NCI-H1436 treated with DMSO at 0.1 percent for 48 hours (cell line): ENCODE measurements around the gene ETHE1.

Experiments used
- DNase-seq: peaks from one replicate; lab custom pipeline; 2025; lab: John Stamatoyannopoulos, UW

ETHE1 gene

DNA sequence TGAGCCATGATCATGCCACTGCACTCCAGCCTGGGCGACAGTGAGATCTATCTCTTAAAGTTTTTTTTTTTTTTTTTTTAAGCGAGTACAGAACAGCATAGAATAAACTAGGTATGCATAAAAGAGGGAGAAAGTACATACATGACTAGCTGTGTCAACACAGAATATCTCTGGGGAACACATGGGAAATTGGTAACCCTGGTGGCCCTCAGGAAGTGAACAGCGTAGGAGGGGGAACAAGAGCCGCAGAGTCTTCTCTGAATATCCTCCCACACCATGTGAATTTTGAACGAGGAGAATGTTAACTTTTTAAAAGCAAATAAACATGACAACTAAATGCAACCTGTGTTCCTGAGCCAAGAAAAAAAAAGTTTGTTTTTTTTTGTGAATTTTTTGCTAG lies 37.7 kb downstream of the ETHE1 start:
- no peak for DNase-seq

DNA sequence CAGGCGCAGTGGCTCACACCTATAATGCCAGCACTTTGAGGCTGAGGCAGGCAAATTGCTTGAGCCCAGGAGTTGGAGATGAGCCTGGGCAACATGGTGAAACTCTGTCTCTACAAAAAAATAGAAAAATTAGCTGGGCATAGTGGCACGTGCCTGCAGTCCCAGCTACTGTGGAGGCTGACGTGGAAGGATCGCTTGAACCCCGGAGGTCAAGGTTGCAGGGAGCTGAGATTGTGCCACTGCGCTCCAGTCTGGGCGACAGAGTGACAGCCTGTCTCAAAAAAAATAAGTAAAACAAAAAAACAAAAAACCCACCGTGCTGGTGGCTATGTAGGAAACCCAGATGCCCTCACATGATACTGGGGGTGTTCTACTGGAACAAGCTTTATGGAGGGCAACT lies 38.8 kb downstream of the ETHE1 start:
- DNase-seq: no peak

DNA sequence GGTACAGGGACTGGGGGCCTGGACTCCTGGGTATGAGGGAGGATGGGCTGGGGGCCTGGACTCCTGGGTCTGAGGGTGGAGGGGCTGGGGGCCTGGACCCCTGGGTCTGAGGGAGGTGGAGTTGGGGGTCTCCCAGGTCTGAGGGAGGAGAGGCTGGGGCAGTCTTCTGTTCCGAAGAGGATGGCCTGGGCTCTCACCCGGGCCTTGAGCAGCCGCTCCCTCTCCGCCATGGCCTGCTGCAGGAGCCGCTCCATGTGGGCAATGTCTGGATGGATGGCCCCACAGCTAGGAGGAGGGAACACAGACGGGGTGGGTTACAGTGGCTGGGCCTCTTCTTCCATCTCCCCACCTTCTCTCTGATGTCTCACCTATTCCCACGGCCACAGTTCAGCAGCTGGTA lies 40.6 kb downstream of the ETHE1 start:
- no peak for DNase-seq

DNA sequence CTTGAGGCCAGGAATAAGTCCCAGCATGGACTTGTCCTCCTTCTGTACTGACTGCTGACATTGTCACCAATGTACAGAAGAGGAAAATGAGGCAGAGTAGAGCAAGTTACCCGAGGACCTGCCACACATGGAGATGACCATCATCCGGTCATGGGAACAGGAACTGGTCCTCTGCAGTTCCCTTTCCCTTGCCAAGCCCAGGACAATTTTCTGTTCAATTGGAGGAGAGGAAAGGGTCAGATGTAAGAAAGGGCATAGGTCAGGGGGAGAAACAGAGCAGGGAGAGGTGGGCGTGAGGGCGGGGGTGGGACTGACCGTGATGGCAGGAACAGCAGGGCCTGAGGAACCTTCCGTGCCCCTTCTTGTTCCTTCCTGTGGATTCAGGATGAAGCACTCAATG lies 41.0 kb downstream of the ETHE1 start:
- no peak for DNase-seq

DNA sequence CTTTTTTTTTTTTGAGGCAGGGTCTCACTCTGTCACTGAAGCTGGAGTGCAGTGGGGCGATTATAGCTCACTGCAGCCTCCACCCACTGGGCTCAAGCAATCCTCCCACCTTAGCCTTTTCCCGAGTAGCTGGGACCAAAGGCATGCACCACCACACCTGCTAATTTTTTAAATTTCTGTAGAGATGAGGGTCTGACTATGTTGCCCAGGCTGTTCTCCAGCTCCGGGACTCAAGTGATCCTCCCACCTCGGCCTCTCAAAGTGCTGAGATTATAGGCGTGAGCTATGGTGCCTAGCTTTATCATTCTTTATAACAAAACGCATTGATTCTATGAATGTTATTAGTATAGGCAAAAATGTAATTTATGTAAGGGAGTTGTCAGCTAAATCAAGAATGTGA lies 43.7 kb downstream of the ETHE1 start:
- DNase-seq: no peak

DNA sequence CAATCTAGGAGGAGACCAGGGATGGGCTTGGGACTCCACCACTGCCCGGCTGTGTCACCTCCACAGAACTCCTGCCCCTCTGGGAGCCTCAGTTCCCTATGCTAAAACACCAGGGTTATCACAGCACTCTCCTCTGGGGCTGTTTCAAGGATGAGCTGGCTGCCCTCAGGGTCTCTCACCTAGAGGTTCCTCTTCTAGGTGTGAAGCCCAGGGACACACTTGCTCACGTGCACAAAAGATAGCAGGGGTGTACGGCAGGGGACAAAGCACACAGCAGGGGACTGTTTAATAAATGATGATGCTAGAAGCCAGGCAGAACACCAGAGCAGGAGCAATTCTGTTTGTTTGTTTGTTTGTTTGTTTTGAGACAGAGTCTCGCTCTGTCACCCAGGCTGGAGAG lies 44.8 kb downstream of the ETHE1 start:
- no peak for DNase-seq

DNA sequence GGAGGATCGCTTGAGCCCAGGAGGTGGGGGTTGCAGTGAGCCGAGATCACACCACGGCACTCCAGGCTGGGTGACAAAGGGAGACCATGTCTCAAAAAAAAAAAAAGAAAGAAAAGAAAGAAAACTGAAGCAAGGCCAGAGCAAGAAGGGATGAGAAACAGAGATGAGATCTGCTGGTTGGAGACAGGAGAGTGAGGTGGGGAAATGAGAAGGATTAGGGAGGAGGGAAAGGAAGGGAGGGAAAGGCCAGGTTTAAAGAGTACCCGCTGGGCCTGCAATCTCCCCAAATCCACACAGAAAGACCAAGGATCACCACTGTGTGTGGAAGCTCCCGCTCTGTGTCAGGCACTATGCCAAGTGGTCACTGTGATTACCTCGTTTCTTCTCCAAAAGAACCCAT lies 45.3 kb downstream of the ETHE1 start:
- DNase-seq: no peak

DNA sequence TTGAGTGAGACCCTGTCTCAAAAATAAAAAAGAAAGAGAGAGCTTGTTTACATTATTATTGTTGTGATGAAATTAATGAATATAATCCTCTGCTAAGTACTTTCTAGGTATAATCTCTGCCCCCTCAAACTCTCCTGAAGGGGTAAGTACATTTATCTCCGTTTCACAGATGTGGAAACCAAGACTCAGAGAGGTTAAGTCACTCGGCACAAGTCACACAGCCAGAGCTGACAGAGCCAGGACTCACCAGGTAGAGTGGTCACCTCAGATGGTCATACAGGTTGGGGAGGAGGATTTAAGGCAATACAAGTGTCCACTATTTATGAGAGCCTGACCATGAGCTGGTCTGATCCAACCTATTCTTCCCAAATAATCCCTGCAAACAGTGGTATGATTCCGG lies 46.4 kb downstream of the ETHE1 start:
- DNase-seq: no peak

DNA sequence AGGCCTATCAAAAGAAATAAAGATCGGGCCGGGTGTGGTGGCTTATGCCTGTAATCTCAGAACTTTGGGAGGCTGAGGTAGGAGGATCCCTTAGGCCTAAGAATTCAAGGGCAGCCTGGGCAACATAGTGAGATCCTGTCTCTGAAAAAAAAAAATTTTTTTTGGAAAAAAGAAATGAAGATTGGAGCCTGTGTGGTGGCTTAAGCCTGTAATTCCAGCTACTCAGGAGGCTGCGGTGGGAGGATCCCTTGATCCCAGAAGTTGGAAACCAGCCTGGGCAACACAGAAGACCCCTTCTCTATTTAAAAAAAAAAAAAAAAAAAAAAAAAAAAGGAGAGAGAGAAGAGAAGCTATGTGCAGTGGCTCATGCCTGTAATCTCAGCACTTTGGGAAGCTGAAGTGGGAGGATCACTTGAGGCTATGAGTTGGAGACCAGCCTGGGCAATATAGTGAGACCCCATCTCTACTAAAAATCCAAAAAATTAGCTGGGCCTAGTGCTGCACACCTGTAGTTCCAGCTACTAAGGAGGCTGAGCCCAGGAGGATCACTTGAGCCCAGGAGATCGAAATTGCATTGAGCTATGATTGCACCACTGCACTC lies 46.9 kb downstream of the ETHE1 start:
- DNase-seq: no peak

DNA sequence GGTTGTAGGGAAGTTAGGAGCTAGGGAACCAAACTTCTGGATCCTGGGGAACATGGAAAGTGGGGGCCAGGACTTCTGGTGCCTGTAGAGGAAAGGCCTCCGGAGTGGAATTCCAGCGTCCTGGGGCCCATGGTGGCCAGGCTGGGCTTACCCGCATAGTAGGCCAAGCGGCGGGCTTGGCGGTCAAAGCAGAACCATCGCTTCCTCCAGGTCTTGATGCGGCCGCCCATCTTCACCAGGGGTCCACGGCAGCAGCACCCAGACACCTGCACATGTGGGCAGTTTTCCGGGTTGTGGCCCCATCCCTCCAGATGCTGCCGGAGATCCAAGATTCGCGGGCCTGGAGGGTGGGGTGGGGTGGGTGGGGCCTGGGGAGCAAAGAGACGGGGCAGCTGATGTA lies 47.8 kb downstream of the ETHE1 start:
- no peak for DNase-seq

DNA sequence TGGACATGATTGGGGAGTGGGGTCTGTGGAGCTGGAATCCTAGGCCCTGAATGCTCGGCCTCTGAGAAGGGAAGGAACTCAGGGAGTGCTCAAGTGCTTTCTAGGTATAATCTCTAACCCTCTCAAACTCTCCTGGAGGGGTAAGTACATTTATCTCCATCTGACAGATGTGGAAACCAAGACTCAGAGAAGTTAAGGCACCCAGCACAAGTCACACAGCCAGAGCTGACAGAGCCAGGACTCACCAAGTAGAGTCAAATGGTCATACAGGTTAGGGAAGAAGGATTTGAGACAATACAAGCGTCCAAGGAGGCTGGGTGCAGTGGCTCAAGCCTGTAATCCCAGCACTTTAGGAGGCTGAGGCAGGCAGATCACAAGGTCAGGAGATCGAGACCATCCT lies 48.7 kb downstream of the ETHE1 start:
- no peak for DNase-seq

DNA sequence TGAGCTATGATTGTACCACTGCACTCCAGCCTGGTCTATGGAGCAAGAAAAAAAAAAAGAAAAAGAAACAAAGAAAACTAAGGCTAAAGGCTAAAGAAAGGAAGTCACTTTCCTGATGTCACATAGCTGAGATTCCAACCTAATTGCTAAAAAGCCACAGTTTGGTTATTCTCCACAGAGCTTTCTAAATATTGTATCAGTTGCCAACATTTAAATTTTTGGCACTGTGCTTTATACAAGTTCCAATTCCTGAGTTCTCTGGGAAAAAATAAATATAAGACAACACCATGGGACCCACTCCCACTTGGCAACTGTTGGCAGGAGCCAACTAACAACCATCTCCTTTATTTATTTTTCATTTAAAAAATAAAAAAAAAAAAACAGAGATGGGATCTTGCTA lies 50.4 kb downstream of the ETHE1 start:
- no peak for DNase-seq

DNA sequence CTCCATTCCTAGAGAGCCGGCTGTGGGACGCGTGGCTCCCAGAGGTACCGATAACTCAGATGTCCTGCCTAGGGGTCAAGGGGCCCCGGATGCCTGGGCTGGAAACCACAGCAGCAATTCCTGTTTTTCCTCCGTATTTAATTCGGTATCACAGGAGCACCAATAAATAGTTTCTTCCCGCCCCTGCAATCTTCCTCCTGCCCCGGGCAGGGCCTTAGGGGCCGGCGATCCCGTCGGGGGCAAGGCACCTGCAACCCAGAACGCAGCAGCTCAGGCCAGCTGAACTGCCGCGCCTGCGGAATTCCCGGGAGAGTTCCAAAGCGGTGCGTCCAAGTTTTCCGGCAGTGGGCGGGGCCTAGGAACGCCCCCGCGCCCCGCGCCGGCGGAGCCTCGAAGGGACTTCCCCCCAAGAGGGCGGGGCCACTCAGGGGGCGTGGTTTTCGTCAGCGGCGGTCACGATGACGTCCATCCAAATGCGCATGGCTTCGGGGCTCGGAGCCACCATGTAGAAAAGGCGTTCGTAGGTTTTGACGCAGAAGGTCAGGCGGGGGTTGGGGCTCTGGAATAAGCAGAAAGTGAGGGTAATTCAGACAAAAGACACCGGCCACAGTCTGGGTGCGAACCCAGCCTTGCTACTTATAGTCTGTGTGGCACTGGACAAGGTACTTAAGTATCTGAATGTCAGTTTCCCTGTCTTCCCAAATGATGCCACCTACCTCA lies 51.9 kb downstream of the ETHE1 start:
- peak; percentile 65 for DNase-seq

DNA sequence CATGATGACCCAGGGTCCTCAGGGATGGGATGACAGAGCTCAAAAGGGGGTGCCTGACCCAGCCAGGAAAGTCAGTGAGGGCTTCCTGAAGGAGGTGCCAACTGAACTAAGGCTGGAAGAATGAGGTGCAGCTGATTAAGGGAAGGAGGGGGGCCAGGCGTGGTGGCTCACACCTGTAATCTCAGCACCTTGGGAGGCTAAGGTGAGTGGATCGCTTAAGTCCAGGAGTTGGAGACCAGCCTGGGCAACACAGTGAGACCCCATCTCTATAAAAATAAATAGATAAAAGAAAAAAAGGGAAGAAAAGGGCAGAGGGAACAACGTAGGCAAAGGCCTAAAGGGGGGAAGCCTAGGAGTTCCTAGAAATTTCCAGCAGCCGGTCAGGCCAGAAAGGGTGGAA lies 52.5 kb downstream of the ETHE1 start:
- DNase-seq: no peak

DNA sequence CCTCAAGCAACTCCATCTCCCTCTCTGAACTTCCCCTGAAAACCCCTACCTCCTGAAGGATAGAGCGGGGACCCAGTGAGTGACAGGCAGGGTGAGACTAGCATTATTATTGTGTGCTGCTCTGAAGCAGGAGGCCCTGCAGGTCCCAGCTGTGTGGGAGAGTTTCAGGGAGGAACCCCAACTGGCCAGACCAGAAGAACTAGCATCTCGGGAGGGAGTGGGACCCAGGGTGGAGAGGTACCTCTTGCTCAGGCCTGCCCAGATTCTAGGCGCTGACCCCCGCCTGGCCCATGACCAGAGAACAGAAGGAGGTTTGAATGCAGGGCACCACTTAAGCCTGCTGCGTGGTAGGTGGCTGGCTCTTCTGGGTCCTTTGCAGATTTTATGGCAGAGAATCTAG lies 55.9 kb downstream of the ETHE1 start:
- DNase-seq: no peak

DNA sequence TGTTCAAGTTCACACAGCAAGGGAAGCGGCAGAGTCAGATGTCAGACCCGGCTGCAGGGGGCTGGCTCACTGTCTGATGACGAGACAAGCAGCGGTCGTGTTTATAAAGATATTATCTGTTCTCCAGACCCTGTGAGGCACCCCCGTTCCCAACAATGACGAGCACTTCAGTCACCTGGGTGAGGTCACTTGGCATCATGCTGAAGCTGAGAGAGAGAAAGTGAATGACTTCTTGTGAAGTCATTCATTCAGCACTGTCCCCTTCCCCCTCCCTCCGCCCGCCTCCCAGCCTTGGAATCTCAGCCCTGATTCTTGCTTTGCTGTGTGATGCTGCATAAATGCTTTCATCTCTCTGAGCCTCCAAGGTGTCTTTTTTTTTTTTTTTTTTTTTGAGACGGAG lies 56.7 kb downstream of the ETHE1 start:
- no peak for DNase-seq

DNA sequence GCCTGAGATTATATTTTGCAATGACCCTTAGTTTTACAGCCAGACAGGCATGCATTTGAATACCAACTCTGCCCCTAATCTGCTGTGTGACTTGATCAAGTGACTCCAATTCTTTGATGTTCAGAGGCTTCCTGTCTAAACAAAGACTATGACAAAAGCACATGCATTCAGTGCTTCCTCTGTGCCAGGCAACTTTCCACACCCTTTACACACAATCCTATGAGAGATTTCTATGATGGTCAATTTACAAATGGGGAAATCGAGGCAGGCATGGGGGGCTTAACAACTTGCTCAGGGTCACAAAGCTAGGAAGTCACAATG lies 57.9 kb downstream of the ETHE1 start:
- DNase-seq: no peak

DNA sequence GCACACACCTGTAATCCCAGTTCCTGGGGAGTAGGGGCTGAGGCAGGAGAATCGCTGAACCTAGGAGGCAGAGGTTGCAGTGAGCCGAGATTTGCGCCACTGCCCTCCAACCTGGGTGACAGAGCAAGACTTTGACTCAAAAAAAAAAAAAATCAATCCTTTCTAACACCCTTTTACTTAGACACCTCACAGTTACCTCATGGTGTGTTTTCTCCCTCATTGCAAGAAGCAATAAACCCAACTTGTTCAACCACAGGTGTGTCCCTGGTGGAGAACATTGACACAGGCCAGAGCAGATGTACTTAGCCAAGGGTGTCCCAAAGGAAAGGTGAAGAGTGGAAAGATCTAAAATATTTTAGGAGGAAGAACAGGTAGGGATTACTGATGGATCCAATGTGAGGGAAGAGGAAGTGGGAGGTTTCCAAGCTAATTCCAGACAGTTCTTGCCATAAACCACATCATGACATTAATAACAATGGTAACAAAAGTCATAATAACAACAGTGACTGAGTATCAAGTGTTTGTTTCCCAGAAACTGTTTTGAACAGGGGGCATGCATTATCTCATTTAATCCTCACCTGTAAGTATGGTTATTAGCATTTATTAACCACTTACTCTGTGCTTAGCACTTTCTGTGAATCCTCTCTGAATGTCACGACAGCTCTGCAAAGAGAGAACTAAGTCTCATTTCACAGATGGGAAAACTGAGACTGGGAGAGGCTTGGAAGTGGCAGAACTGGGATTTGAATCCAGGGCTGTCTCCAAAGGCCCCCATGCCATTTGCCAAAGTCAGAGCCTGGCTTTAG lies 58.4 kb downstream of the ETHE1 start:
- no peak for DNase-seq

DNA sequence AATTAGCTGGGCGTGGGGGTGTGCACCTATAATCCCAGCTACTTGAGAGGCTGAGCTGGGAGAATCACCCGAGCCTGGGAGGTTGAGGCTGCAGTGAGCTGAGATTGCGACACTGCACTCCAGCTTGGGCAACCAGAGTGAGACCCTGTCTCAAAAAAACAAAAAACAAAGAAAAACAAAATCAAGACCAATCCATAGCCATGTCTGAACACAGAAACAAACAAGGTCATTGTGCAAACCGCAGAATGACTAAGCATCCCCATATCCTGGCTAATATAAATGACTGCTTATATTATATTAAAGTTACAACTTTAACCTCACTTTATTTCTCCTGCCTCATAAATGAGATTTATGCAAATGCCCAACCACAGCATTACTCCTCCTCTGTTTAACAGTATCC lies 59.3 kb downstream of the ETHE1 start:
- DNase-seq: no peak

DNA sequence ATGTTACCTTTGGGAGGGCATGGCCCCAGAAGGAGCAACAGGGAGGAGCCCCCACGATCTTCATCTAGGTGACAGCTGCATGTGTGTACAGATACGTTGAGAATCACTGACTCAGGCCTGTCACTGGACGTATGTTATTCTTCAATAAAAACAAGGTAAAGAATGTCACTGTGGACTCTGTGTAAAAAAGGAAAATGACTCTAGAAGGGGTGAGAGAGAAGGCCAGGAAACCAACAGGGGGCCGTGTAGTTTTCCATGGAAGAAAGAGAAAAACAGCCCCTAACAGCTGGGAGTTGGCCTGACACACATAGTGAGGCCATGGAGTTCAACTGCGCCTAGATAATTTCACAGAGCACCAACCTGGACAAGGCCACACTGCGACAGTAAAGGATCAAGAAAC lies 59.7 kb downstream of the ETHE1 start:
- DNase-seq: no peak

DNA sequence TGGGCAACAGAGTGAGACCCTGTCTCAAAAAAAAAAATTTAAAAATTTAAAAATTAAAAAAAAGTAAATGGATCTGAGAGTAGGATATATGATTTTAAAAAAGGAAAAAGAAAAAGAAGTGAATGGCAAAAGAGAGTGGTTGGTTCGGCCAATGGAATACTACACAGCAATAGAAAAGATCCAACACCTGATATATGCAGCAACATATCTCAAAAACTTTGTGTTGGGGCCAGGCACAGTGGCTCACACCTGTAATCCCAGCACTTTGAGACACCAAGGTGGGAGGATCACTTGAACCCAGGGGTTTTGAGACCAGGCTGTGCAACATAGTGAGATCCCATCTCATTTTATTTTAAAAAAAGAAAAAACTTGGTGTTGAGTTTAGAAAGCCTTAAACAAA lies 60.2 kb downstream of the ETHE1 start:
- DNase-seq: no peak

DNA sequence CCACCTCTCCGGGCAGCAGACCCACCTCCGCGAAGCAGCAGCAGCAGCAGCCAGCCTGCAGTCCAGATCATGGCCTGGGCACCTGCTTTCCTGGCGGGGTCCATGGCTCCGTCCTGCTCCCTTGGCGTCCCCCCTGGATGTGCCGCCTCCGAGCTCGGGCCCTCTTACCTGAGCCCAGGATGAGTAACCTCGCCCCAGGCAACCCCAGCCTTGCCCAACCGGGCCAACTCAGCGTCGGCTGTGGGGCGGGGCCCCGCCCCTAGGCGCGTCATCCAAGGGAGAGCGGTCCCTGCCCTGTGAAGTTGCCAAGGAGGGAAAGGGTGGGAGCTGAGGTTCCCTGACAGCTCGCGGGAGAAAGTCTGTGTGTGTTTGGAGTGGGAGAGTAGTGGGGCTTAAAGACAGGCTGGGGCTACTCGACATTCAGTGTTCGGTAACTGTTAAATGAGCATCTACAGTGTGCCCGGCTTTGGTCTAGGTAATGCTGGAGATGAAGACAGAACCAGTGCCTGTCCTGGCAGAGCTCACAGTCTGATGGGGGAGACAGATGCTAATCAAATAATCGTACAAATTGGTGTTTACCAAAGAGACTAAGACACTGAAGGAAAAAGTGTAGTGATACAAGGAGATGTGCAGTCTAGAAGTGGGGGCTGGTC lies 61.4 kb downstream of the ETHE1 start, which contains the start of gene LYPD3:
LYPD3 (minus strand) TSS at position 141 of the 653 bp plus-strand sequence; CDS start at position 104, 37 bp downstream.
- DNase-seq: no peak
